GM19099 (cell line): ENCODE measurements around the gene FMN2.

Source experiments
- POLR2A ChIP-seq: IDR thresholded peaks from 3 replicates; pipeline ENCODE4 v1.6.1; 2011; ENCODE audit warnings: low read depth; ENCODE audit not compliant: insufficient read length; ENCODE audit errors: extremely low read depth

Gene FMN2

DNA sequence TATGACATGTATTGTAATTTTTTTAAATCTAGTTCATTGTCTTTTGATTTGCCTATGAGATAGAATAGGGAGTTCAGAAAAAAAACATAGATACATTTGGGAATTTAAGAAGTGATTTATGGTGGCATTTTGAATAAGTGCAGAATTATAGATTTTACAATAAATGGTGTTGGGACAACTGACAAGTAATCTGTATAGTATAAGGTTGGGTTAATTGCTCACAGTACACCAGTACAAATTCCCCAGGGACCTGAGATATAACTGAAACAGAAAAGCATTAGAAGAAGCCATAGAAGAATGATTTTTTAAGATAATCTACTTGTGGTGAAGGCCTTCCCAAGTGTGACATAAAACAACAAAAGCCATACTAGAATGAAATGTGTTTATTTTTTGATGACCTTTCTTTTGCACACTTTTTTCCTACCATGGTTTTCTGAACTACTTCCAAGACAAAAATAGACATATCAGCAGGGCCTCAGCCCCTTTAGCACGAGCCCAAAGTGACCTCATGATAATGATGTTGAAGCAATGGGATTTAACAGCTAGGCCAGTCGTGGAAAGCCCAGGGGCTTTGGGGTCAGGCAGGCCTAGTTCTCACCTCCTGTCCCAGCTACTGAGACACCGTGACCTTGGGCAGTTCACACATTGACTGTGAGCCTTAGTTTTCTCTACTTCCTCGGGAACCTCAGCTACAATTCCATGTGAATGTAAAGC, 432.8 kb downstream of the FMN2 start:
- no peak for TF ChIP-seq POLR2A
